NCI-H2196 treated with DMSO at 0.1 percent for 48 hours (cell line): ENCODE measurements around the gene KRTAP10-5.
"Not testable (repeated sequence)": the region's sequence is repeated elsewhere in the genome, so short reads cannot be mapped to it uniquely, and the experiment has no call there.

Experiments used
- DNase-seq: peaks from one replicate; lab custom pipeline; 2025; ENCODE audit not compliant: unreplicated experiment; lab: John Stamatoyannopoulos, UW

KRTAP10-5 gene

DNA sequence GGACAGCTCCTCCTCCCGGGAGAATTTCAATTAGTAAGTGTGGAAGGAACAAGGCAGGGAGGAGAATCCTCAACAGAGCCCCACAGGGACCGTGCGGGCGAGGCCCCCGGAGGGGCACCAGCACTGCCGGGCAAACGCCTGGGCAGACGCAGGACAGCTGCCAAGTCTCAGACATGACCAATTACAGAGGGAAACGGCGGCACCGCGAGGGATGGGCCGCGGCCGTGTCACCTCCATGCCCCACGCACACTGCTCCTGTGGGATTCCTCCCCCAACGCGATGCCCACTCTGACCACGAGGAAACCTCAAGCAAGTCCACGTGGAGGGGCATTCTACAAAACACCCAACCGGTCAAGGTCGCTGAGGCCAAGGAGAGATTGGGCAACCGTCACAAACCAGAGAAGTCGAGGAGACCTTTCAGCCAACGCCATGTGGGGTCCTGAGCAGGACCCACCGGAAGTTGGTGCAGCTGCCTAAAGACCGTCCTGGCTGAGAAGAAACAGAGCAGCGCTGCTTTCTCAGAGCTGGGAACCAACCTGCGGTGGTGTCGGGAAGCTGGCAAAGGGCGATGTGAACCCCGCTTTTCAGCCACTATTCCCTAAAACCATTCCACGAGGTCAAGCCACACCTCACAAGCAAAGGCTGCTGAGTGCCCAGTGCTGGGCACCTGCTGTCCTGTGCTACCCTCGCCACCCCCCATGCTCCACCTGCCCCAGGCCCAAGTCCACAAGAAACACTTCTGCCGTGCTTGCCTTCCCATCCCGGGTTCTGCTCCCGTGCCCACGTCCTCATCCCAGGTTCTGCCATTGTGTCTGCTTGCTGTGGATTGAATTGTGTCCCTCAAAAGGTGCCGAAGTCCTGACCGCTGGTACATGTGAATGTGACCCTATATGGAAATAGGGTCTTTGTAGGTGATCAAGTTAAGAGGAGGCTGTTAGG is 8.3 kb downstream of the KRTAP10-5 start:
- no peak for DNase-seq

DNA sequence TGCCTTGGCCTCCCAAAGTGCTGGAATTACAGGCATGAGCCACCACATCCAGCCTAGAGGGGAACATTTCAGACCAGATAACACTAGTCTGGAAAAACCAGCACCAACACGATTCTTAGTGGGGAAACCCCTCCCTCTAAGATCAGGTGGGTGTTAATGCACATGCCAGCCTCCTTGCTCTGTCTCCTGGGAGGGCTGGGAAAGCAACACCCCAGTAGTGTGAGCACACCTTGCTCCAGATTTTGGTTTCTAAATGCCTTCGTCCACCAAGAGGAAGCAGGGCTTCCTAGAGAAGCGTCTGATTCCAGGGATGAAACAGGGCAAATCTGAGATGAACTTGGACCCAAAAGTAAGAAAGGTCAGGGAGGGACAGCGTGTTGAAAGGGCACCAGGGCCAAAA is 9.1 kb downstream of the KRTAP10-5 start:
- no peak for DNase-seq

DNA sequence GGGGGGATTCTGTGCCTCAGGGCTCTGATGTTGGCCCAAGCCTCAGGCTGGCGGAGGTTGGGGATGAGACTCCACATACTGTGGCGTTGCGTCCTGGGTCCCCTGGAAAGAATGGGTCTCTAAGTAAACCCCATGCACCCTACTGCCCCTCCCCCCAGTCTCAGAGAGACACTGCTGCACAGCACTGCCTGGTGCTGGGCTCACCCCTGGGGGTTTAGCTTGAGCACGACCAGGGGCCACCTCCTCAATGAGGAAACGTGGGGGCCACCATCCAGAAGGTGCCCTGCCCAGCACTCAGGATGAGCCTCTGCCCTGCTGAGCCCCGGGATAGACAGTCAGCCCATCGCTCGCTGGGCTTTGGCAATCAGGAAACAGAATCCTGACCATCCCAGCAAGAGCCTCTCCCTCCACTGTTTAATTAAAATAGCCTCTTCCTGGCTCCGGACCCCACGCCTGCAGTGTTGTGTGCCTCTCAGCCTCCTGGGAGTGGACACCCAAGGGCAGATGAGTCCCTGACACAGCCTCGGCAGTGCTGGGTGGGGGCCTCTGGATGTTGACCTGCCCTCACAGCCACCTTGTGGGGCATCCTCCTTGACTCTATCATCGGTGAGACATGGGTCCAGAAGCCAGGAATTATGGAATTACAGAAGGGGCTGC is 10.4 kb downstream of the KRTAP10-5 start:
- DNase-seq, result no peak

DNA sequence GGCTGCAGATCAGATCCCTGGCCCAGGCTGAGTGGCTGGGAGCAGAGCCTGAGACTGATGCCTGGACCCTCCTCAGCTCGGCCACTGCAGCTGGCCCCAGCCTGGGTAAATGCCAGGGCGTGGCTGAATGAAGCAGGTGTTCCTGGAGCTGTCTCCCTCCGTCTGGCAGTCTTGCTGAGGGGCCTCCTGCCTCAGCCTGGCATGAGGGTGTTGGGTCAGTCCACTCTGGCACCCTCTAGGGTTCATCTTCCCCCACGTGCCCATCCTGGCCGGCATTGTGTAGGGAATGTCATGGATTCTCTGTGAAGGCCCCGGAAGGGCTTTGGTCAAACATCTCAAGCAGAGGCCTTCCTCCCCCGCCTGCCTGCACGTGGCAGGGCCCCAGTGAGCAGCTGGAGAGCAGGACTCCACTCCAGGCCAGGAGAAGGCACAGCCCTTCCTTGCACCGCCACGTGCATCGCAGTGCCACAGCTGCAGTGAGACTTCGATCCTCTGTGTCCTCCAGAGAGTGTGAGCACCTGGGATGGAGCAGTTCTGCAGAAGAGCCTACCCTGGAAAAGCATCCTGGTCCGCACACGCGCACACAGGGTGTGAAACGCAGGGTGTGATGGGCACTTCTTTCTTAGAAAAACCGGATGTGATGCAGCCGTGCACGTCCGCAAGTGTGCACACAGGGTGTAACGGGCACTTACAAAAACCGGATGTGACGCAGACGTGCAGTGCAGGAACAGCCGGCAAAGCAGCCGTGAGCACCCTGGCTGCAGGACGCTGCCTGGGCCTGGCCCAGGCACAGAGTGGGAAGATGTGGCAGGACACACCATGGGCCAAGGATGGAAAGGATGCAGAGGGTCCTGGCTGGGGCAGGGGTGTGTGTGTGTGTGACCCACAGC is 11.5 kb downstream of the KRTAP10-5 start:
- no peak for DNase-seq

DNA sequence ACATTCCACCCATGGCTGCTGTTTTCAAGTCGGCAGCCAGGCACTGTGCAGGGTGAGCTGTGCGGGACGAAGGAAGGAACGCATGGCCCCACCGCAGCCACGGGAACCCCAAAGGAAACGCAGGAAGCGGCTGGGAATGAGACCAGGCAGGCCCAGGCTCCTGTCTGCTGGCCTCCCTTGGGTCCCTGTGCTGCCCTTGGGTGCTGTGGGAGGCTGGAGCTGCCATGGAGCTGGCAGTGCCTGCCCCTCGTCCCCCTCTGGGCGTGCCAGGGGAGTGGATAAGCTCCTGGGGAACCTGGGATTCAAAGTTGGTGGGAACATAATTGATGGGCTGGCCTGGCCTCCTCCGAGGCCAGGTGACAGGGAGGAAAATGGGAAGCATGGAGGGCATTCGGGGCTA is 12.1 kb downstream of the KRTAP10-5 start:
- DNase-seq, result no peak

DNA sequence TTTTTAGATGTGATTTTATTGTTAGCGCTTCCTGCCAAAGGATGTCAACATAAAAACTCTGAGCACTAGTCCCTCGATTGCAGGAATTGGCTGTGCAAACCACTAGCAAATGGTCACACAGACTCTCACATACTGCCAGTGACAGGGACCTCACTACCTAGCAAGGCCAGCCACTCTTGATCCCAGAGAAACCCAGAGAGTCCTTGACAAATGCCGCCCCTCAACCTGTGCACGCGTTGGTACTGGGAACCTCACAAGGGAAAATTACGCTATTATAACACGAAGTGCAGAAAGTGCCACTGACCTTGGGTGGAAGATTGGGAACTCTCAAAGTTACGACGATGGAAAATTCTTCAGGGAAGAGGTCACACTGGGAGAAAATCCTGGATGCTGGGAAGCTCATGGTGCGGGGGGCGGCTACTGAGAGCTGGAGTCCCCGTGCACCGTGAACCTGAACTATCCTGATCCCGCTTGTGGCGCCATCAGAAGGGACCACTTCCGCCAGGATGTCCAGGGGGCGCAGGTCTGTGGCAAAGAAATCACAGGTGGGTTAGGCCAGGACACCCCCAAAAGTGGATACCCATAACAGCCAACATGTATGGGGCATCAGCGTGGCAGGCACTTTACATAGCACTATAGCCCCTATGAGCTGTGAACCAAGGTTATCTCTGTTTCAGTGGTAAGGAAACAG is 12.8 kb downstream of the KRTAP10-5 start:
- DNase-seq, result no peak

DNA sequence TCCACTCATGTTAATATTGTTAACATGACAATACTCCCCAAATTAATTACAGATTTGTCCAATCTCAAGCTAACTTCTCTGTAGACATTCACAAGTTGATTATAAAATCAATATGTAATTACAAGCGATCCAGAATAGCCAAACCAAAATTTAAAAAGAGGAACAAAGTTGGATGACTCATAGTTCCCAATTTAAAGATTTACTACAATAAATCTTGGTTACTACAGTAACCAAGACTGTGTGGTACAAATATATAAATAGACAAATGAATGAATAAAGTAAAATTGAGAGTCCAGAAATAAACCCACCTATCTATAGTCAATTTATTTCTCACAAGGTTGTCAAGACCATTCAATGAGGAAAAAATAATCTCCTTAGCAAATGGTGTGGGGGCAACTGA is 14.0 kb downstream of the KRTAP10-5 start:
- no peak for DNase-seq

DNA sequence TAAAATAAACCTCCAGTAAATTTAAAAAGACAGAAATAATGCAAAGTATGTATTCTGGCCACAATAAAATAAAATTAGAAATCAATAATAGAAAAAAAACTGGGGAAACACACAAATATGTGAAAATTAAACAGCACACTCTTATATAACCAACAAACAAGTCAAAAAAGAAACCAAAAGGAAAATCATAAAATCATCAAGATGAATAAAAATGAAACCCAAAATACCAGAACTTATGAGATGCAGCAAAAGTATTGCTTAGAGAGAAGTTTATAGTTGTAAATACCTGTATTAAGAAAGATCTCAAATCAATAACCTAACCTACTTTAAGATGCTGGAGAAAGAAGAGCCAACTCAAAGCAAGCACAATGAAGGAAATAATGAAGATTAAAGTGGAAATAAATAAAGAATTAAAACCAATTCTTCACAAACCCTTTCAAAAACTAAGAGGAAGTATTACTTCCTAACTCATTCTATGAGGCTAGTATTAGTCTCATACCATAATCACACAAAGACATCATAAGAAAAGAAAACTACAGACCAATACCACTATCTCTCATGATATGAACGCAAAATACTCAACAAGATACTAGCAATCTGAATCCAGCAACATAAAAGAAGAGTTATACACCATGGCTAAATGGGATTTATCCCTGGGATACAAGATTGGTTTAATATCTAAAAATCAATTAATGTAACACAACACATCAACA is 15.4 kb downstream of the KRTAP10-5 start:
- no peak for DNase-seq

DNA sequence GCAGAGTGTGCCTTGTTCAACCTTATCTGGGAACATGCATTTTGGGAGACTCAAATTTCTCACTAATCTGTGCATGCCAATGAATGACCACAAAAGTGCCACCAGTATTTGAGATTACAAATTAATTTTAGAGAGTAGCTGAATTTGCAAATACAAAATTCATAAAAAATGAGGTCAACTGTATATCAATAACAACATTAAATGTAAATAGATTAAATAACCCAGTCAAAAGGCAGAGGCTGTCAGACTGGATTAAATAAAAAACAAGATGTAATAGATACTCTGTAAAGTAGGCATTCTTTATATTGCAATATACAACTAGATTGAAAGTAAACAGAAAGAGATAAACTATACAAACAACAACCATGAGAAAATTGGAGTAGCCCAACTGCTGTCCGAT is 16.3 kb downstream of the KRTAP10-5 start:
- no peak for DNase-seq

DNA sequence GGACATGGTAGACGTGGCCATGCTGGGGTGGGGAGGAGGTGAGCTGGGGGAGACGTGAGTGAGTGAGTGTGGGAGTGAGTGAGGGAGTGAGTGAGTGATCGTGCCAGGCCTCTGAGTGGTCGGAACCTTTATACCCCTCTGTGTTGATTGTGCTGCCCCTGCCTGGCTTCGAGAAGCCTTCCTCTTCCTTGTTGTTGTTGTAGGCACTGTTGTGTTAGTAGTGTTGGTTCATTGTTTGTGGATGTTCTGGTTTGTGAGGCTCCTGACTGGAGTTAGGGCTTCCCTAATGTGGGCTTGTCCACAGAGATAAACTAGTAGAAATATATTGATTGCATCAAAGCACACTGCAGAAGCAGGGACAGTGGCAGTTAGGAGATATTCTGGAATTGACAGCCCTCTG is 21.7 kb downstream of the KRTAP10-5 start, which contains the start of gene KRTAP10-3:
KRTAP10-3 (minus strand) TSS at position 101 of the 400 bp plus-strand sequence; CDS start at position 21, 80 bp downstream.
- no peak for DNase-seq

DNA sequence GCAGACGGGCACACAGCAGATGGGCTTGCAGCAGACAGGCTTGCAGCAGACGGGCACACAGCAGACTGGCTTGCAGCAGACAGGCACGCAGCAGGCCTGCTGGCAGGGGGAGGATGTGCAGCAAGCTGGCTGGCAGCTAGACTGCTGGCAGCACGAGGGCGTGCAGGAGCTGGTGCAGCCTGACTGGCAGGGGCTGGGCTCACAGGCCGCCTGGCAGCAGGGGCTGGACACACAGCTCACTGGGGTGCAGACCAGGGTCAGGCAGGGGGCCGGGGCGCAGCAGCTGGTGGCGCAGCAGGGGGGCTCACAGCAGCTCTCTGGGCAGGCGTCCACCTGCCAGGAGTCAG is 22.1 kb downstream of the KRTAP10-5 start:
- not testable (repeated sequence) for DNase-seq

DNA sequence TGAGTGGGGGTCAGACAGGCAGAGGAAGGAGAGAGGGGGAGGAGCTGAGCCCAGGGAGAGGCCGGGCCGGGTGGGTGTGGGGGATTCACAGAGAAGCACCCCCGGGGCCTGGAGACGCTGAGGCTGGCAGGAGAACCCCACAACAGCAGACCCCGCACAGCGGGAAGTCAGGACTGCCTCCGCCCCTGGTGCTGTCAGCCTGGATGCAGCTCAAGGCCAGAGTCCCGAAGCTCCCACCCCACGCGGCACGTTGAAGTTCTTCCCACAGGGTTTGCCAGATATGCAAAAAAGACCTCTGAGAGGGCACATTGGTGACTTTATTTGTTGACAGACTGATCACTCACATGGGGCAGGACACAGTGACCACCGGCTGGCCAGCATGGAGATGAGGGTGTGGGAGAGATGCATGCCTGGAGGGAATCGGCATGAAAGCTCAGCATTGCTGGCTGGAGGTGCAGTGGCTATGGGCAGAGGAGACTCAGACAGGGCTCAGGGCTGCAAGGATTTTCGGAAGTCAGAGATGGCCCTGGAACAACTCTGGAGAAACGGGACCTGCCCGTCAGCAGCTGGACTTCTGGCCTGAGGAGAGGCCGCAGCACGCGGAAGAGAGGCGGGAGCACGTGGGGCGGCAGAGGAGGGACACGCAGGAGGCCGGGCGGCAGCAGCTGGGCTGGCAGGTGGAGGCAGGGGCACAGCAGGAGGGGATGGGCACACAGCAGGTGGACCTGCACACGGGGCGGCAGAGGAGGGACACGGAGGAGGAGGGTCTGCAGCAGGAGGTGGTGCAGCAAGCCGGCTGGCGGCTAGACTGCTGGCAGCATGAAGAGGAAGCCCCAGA is 22.7 kb downstream of the KRTAP10-5 start:
- no peak for DNase-seq

DNA sequence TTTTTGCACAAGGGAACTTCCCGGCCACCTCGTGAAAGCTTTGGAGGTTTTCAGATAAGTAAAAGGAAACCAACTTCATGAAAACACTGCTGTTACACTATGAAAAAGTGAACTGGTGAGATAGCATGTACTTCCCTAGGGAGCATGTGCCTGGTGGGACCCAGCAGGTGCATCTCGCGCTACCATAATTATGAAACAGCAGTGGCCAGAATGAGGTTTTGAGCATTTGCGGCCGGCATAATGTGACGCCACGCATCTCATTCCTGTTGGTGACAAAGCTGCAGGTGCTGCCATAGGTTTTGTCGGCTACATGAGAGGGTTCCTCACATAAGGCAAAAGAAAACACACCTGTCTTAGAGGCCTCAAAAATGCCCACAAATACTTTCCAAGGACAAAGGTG is 23.5 kb downstream of the KRTAP10-5 start:
- DNase-seq, result no peak

DNA sequence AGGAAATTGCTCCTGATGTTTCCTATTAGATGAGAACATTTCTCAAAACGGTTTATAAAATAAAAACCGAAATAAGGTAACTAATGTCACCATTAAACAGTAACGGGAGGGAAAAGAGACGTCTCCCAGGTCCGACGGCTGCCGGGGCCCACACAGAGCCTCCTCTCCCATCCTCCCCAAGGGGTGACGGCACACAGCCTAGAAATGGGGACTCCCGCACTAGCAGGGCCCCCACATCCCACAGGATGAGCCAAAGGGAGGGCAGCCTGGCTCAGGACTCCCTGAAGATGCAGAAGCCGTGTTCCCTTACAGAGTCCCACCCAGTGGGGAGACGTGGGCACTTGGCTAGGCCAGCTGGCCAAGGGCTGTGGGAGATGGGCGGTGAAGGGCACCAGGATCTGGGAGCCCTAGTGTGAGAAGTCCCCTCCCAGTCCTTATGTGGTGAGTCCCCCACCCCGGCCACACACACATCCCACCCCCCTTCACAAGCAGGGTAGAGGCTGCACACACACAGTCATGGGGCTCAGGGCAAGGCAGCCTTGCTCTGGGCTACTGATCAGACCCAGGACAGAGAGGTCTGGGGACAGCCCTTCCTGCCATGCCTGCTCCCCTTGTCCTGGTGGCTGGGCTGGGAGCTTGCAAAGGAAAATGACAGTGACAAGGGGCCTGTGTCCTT is 25.1 kb downstream of the KRTAP10-5 start:
- no peak for DNase-seq

DNA sequence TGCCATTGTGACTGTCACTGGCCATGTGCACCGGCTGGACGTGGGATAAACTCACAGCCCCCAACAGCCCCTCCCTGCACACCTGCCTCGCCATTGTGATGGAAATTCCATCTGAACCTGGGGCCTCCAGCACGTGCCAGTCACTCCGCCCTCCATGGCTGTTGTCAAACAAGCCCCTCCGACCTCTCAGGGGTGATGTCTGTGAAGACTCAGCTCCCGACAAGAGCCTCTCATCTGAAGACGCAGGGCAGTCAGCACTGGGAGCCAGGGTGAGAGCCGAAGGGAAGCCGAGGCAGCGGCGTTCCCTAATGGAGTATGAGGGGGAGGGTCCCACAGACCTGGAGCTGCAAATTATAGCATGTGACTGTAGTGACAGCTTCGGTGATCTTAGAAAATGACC is 27.7 kb downstream of the KRTAP10-5 start:
- no peak for DNase-seq

DNA sequence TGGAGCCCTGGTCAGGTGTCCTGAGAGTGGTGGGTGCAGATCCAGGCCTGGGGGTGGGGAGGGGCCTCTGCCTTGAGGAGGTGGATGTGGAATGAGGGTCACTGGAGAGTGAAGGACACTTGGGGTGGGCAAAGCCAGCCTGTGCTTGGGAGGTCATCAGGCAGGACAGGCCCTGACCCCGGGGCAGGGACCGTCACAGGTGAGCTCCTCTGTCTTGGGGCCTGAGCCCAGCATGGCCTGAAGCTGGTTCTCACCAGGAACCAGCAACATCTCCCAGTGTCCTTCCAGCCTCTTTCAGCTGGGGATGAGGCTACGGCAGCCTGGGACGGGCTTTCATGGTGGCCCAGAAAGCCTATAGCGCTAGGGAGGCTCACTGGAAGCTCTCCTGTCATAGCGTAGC is 28.3 kb downstream of the KRTAP10-5 start:
- DNase-seq, result no peak

DNA sequence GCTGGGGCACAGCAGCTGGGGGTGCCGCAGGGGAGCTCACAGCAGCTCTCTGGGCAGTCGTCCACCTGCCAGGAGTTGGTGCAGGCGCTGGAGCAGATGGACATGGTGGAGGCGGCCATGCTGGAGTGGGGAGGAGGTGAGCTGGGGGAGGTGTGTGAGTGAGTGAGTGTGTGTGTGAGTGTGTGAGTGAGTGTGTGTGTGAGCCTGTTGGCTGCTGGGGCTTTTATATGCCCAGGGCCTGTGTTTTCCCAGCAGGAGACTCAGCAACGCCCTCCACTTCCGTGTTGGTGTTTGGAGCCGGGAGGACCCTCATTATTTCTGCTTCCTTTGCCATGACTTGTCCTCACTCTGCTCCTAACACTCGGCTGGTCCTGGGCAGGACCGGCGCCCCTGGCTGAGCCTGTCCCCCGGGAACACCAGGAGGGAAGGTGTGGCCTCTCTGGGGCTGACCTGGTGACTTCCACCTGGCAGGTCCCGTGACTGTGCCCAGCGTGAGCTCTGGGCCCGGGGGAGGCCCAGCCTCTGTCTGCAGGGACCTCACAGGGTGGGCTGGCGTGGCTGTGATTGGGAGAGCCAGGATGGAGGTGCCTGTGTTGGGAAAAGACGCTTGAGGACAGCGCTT is 29.0 kb downstream of the KRTAP10-5 start, which contains the start of gene KRTAP10-2:
KRTAP10-2 (minus strand) TSS at position 166 of the 622 bp plus-strand sequence; CDS start at position 119, 47 bp downstream.
- no peak for DNase-seq

DNA sequence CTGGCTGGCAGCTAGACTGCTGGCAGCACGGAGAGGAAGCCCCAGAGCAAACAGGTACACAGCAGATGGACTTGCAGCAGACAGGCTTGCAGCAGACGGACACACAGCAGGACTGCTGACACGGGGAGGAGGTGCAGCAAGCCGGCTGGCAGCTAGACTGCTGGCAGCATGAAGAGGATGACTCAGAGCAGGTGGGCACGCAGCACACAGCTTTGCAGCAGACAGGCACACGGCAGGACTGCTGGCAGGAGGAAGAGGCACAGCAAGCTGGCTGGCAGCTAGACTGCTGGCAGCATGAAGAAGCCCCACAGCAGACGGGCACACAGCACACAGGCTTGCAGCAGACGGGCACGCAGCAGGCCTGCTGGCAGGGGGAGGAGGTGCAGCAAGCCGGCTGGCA is 29.6 kb downstream of the KRTAP10-5 start:
- no peak for DNase-seq
